ENCODE data around the gene COL5A1.

The COL5A1 gene

GRCh38 chr9:134818591-134818990 is 177.0 kb downstream of the COL5A1 start:
- H3K9me3 ChIP-seq (ENCODE audit: control insufficient read depth, low read length) = no peaks in the 10 kb centered on the region
- no peak overlapping the region for H4K8ac ChIP-seq (ENCODE audit: low read length)
- H3K4ac ChIP-seq (ENCODE audit: low read depth in 1 of 2, low read length in 2 of 2) = no peak overlapping the region
- no peak overlapping the region for H3K4me3 ChIP-seq (ENCODE audit: insufficient read depth in 1 of 2, low read depth in 1 of 2, low read length in 2 of 2)
- no peak overlapping the region for H2AK5ac ChIP-seq (ENCODE audit: low read length, severe bottlenecking)
- no peak overlapping the region for H2BK5ac ChIP-seq (ENCODE audit: low read depth, low read length, poor library complexity, severe bottlenecking)
- no peak overlapping the region for H3K27ac ChIP-seq (ENCODE audit: low read length, poor library complexity, severe bottlenecking)
- no peak overlapping the region for H2BK12ac ChIP-seq (ENCODE audit: low read length in 2 of 2)
- H3K18ac ChIP-seq (ENCODE audit: low read depth in 1 of 2, low read length in 2 of 2) = no peak overlapping the region
- no peak overlapping the region for H2BK15ac ChIP-seq (ENCODE audit: low read depth, poor library complexity, severe bottlenecking)
- peaks cover 87 to 99% of the 10 kb centered on the region in 2 experiments for H3K36me3 ChIP-seq (ENCODE audit: control insufficient read depth in 1 of 2, insufficient read depth in 2 of 2, low read depth in 1 of 2, low read length in 2 of 2)
- WGBS = 97% methylated on average over 16 of the region's 16 CpGs
- peaks cover 8% of the 10 kb centered on the region for H3K4me1 ChIP-seq (ENCODE audit: control insufficient read depth, insufficient read depth, low read depth, low read length)
- no peak overlapping the region for H2AFZ ChIP-seq (ENCODE audit: low read depth, low read length)
- no peak overlapping the region for H4K91ac ChIP-seq (ENCODE audit: low read length)
- no peaks in the 10 kb centered on the region for H3K27me3 ChIP-seq (ENCODE audit: control insufficient read depth in 1 of 2, insufficient read depth in 1 of 2, low read length in 2 of 2)
- H3K9ac ChIP-seq (ENCODE audit: low read length) = no peak overlapping the region
- DNase-seq = no peak
- no peak overlapping the region for H3K23ac ChIP-seq (ENCODE audit: low read length in 2 of 2)
- H2BK120ac ChIP-seq (ENCODE audit: low read depth, low read length) = no peak overlapping the region
- H3K14ac ChIP-seq (ENCODE audit: low read length in 2 of 2) = no peak overlapping the region
- no peak overlapping the region for H3K4me2 ChIP-seq (ENCODE audit: low read length, poor library complexity, severe bottlenecking)
- peaks cover 3% of the 10 kb centered on the region for H3K79me1 ChIP-seq (replicated peaks; ENCODE audit: low read length, poor library complexity, severe bottlenecking)

GRCh38 chr9:134820901-134821300 is 179.3 kb downstream of the COL5A1 start:
- peaks cover 88 to 99% of the 10 kb centered on the region in 2 experiments for H3K36me3 ChIP-seq (ENCODE audit: control insufficient read depth in 1 of 2, insufficient read depth in 2 of 2, low read depth in 1 of 2, low read length in 2 of 2)
- peak overlapping the region; percentile 25 for H4K91ac ChIP-seq (ENCODE audit: low read length)
- no peak overlapping the region for H2BK12ac ChIP-seq (ENCODE audit: low read length in 2 of 2)
- H3K4ac ChIP-seq (ENCODE audit: low read depth in 1 of 2, low read length in 2 of 2) = no peak overlapping the region
- no peak overlapping the region for H2BK15ac ChIP-seq (ENCODE audit: low read depth, poor library complexity, severe bottlenecking)
- DNase-seq = no peak
- H2AFZ ChIP-seq (ENCODE audit: low read depth, low read length) = no peak overlapping the region
- H3K18ac ChIP-seq (ENCODE audit: low read depth in 1 of 2, low read length in 2 of 2) = no peak overlapping the region
- no peak overlapping the region for H2AK5ac ChIP-seq (ENCODE audit: low read length, severe bottlenecking)
- H3K79me1 ChIP-seq (replicated peaks; ENCODE audit: low read length, poor library complexity, severe bottlenecking) = peaks cover 3% of the 10 kb centered on the region
- H3K9me3 ChIP-seq (ENCODE audit: control insufficient read depth, low read length) = no peaks in the 10 kb centered on the region
- no peaks in the 10 kb centered on the region for H3K27me3 ChIP-seq (ENCODE audit: control insufficient read depth in 1 of 2, insufficient read depth in 1 of 2, low read length in 2 of 2)
- no peak overlapping the region for H3K14ac ChIP-seq (ENCODE audit: low read length in 2 of 2)
- 96% methylated on average over 12 of the region's 13 CpGs for WGBS
- H3K23ac ChIP-seq (ENCODE audit: low read length in 2 of 2) = no peak overlapping the region
- H3K9ac ChIP-seq (ENCODE audit: low read length) = no peak overlapping the region
- no peak overlapping the region for H2BK120ac ChIP-seq (ENCODE audit: low read depth, low read length)
- H4K8ac ChIP-seq (ENCODE audit: low read length) = no peak overlapping the region
- H3K27ac ChIP-seq (ENCODE audit: low read length, poor library complexity, severe bottlenecking) = no peak overlapping the region
- no peaks in the 10 kb centered on the region for H3K4me1 ChIP-seq (ENCODE audit: control insufficient read depth, insufficient read depth, low read depth, low read length)
- H2BK5ac ChIP-seq (ENCODE audit: low read depth, low read length, poor library complexity, severe bottlenecking) = no peak overlapping the region
- H3K4me3 ChIP-seq (ENCODE audit: insufficient read depth in 1 of 2, low read depth in 1 of 2, low read length in 2 of 2) = no peak overlapping the region
- H3K4me2 ChIP-seq (ENCODE audit: low read length, poor library complexity, severe bottlenecking) = no peak overlapping the region

GRCh38 chr9:134822541-134822940 is 180.9 kb downstream of the COL5A1 start:
- Histone ChIP-seq H3K14ac (ENCODE audit: low read length in 2 of 2) (no peak overlapping the region), H3K18ac (ENCODE audit: low read depth in 1 of 2, low read length in 2 of 2) (no peak overlapping the region), H3K4ac (ENCODE audit: low read depth in 1 of 2, low read length in 2 of 2) (no peak overlapping the region), H3K9me3 (ENCODE audit: control insufficient read depth, low read length) (no peaks in the 10 kb centered on the region), H2BK120ac (ENCODE audit: low read depth, low read length) (no peak overlapping the region), H2AFZ (ENCODE audit: low read depth, low read length) (no peak overlapping the region), H2BK15ac (ENCODE audit: low read depth, poor library complexity, severe bottlenecking) (no peak overlapping the region), H3K4me1 (ENCODE audit: control insufficient read depth, insufficient read depth, low read depth, low read length) (no peaks in the 10 kb centered on the region), H2BK12ac (ENCODE audit: low read length in 2 of 2) (no peak overlapping the region), H2BK5ac (ENCODE audit: low read depth, low read length, poor library complexity, severe bottlenecking) (no peak overlapping the region), H2AK5ac (ENCODE audit: low read length, severe bottlenecking) (no peak overlapping the region), H3K27me3 (ENCODE audit: control insufficient read depth in 1 of 2, insufficient read depth in 1 of 2, low read length in 2 of 2) (no peaks in the 10 kb centered on the region), H3K23ac (ENCODE audit: low read length in 2 of 2) (no peak overlapping the region), H4K91ac (ENCODE audit: low read length) (no peak overlapping the region), H4K8ac (ENCODE audit: low read length) (no peak overlapping the region), H3K36me3 (ENCODE audit: control insufficient read depth in 1 of 2, insufficient read depth in 2 of 2, low read depth in 1 of 2, low read length in 2 of 2) (peaks cover 87 to 99% of the 10 kb centered on the region in 2 experiments), H3K4me3 (ENCODE audit: insufficient read depth in 1 of 2, low read depth in 1 of 2, low read length in 2 of 2) (no peak overlapping the region), H3K27ac (ENCODE audit: low read length, poor library complexity, severe bottlenecking) (no peak overlapping the region), H3K9ac (ENCODE audit: low read length) (no peak overlapping the region), H3K4me2 (ENCODE audit: low read length, poor library complexity, severe bottlenecking) (no peak overlapping the region), H3K79me1 (replicated peaks; ENCODE audit: low read length, poor library complexity, severe bottlenecking) (no peaks in the 10 kb centered on the region)
- WGBS = 93% methylated on average over 14 of the region's 14 CpGs
- DNase-seq = no peak

GRCh38 chr9:134823623-134824022 is 182.0 kb downstream of the COL5A1 start:
- H3K27ac ChIP-seq (ENCODE audit: low read length, poor library complexity, severe bottlenecking) = no peak overlapping the region
- no peaks in the 10 kb centered on the region for H3K9me3 ChIP-seq (ENCODE audit: control insufficient read depth, low read length)
- no peak overlapping the region for H3K4me2 ChIP-seq (ENCODE audit: low read length, poor library complexity, severe bottlenecking)
- H3K23ac ChIP-seq (ENCODE audit: low read length in 2 of 2) = no peak overlapping the region
- no peak for DNase-seq
- no peak overlapping the region for H3K18ac ChIP-seq (ENCODE audit: low read depth in 1 of 2, low read length in 2 of 2)
- no peak overlapping the region for H2BK12ac ChIP-seq (ENCODE audit: low read length in 2 of 2)
- WGBS = 98% methylated on average over 7 of the region's 7 CpGs
- peaks cover 87 to 99% of the 10 kb centered on the region in 2 experiments for H3K36me3 ChIP-seq (ENCODE audit: control insufficient read depth in 1 of 2, insufficient read depth in 2 of 2, low read depth in 1 of 2, low read length in 2 of 2)
- no peak overlapping the region for H4K91ac ChIP-seq (ENCODE audit: low read length)
- H4K8ac ChIP-seq (ENCODE audit: low read length) = no peak overlapping the region
- no peak overlapping the region for H3K4ac ChIP-seq (ENCODE audit: low read depth in 1 of 2, low read length in 2 of 2)
- no peak overlapping the region for H3K14ac ChIP-seq (ENCODE audit: low read length in 2 of 2)
- no peak overlapping the region for H2BK5ac ChIP-seq (ENCODE audit: low read depth, low read length, poor library complexity, severe bottlenecking)
- no peak overlapping the region for H2AK5ac ChIP-seq (ENCODE audit: low read length, severe bottlenecking)
- H2BK15ac ChIP-seq (ENCODE audit: low read depth, poor library complexity, severe bottlenecking) = no peak overlapping the region
- H3K4me1 ChIP-seq (ENCODE audit: control insufficient read depth, insufficient read depth, low read depth, low read length) = no peaks in the 10 kb centered on the region
- no peaks in the 10 kb centered on the region for H3K27me3 ChIP-seq (ENCODE audit: control insufficient read depth in 1 of 2, insufficient read depth in 1 of 2, low read length in 2 of 2)
- no peak overlapping the region for H3K4me3 ChIP-seq (ENCODE audit: insufficient read depth in 1 of 2, low read depth in 1 of 2, low read length in 2 of 2)
- H2BK120ac ChIP-seq (ENCODE audit: low read depth, low read length) = no peak overlapping the region
- H3K79me1 ChIP-seq (replicated peaks; ENCODE audit: low read length, poor library complexity, severe bottlenecking) = no peaks in the 10 kb centered on the region
- H2AFZ ChIP-seq (ENCODE audit: low read depth, low read length) = no peak overlapping the region
- no peak overlapping the region for H3K9ac ChIP-seq (ENCODE audit: low read length)

Data from mesenchymal stem cell (in vitro differentiated cells and primary cell).